ENCODE measurements around the gene PIGP.

The PIGP gene

DNA sequence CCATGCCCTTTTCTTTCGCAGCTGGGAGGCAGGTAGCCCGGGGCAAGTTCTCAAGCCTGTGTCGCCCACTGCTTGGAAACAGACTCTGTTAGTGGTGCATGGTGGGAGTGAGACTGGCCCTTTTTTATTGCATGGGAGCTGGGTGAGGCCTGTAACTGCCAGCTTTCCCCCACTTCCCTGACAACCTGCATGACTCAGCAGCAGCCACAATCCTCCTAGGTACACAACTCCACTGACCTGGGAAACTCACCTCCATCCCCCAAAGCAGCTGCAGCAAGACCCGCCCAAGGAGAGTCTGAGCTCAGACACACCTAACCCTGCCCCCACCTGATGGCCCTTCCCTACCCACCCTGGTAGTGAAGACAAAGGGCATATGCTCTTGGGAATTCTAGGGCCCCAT, 25.8 kb downstream of the PIGP start:
- no peak for DNase-seq (ENCODE audit: extremely low spot score)
- TF ChIP-seq FOXM1 (IDR thresholded peaks at IDR 0.05; ENCODE audit: borderline replicate concordance) = no peak
- TF ChIP-seq HDGF (IDR thresholded peaks at IDR 0.05; ENCODE audit: borderline replicate concordance) = no peak
- no peak for TF ChIP-seq FOXA1 (IDR thresholded peaks at IDR 0.05)
- no peak for TF ChIP-seq FOXK2 (IDR thresholded peaks at IDR 0.05)
- no peak for TF ChIP-seq CTBP1 (IDR thresholded peaks at IDR 0.05; ENCODE audit: borderline replicate concordance)
- TF ChIP-seq SUZ12 (IDR thresholded peaks at IDR 0.05) = no peak
- TF ChIP-seq, protein P1, sequence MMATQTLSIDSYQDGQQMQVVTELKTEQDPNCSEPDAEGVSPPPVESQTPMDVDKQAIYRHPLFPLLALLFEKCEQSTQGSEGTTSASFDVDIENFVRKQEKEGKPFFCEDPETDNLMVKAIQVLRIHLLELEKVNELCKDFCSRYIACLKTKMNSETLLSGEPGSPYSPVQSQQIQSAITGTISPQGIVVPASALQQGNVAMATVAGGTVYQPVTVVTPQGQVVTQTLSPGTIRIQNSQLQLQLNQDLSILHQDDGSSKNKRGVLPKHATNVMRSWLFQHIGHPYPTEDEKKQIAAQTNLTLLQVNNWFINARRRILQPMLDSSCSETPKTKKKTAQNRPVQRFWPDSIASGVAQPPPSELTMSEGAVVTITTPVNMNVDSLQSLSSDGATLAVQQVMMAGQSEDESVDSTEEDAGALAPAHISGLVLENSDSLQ (IDR thresholded peaks at IDR 0.05) = no peak
- TF ChIP-seq L3MBTL2 (conservative IDR thresholded peaks at IDR 0.05) = no peak
- TF ChIP-seq ARNT (IDR thresholded peaks at IDR 0.05) = no peak
- TF ChIP-seq SP1 (IDR thresholded peaks at IDR 0.05) = no peak
- TF ChIP-seq ELF4 (IDR thresholded peaks at IDR 0.05) = no peak
- TF ChIP-seq TARDBP (IDR thresholded peaks at IDR 0.05) = no peak
- TF ChIP-seq NFRKB (IDR thresholded peaks at IDR 0.05) = no peak
- no peak for TF ChIP-seq BHLHE40 (IDR thresholded peaks at IDR 0.05; ENCODE audit: borderline replicate concordance)
- TF ChIP-seq LEF1 (IDR thresholded peaks at IDR 0.05; ENCODE audit: borderline replicate concordance) = no peak
- ChIA-PET CTCF (no interaction called here), POLR2A (no interaction called here)

DNA sequence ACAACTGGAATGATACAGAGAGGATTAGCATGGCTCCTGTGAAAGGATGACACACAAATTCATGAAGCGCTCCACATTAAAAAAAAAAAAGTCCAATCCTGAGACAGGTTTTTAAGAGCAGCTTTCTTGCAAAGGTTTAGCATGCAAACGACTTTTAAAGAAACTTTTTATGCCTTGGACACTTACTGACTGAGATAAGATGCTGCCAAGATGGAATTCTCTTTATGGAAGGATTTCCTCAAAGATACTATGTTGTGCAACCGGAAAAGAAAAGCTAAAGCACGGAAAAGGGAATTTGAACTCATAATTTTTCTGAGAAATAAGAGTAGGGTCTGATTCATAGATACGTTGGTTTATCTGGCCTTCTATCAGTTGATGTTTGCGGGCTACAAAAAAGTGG, 27.3 kb downstream of the PIGP start:
- TF ChIP-seq ELF4 (IDR thresholded peaks at IDR 0.05) (no peak), BHLHE40 (IDR thresholded peaks at IDR 0.05; ENCODE audit: borderline replicate concordance) (no peak), FOXM1 (IDR thresholded peaks at IDR 0.05; ENCODE audit: borderline replicate concordance) (no peak), ZNF384 (IDR thresholded peaks at IDR 0.05) (no peak), NFRKB (IDR thresholded peaks at IDR 0.05) (no peak), HDGF (IDR thresholded peaks at IDR 0.05; ENCODE audit: borderline replicate concordance) (no peak), TARDBP (IDR thresholded peaks at IDR 0.05) (no peak), SP1 (IDR thresholded peaks at IDR 0.05) (no peak), SUZ12 (IDR thresholded peaks at IDR 0.05) (no peak), FOXK2 (IDR thresholded peaks at IDR 0.05) (no peak), CTBP1 (IDR thresholded peaks at IDR 0.05; ENCODE audit: borderline replicate concordance) (no peak), ARNT (IDR thresholded peaks at IDR 0.05) (no peak), FOXA1 (IDR thresholded peaks at IDR 0.05) (no peak), LEF1 (IDR thresholded peaks at IDR 0.05; ENCODE audit: borderline replicate concordance) (no peak), L3MBTL2 (conservative IDR thresholded peaks at IDR 0.05) (no peak)
- TF ChIP-seq, protein P1 (IDR thresholded peaks at IDR 0.05) = no peak
- POLR2A ChIA-PET = no interaction called here
- no peak for DNase-seq (ENCODE audit: extremely low spot score)
- CTCF ChIA-PET = no interaction called here

DNA sequence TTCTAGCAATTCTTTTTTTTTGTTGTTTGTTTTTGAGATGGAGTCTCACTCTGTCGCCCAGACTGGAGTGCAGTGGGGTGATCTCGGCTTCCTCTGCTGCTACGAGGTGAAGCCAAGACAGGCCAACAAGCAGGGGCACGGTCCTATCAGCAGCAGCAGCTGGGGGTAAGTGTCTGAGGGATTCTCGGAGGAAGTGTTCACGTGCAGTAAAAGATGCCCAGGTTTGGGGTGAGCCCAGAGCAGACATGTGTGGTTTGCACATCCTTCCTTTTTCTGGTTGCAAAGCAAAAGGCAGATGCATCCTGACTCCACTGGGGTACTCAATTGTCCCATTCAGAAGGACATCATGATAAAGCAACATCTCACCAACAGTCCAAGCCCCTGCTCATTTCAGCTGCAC, 27.7 kb downstream of the PIGP start:
- POLR2A ChIA-PET = no interaction called here
- TF ChIP-seq SP1 (IDR thresholded peaks at IDR 0.05) (no peak), LEF1 (IDR thresholded peaks at IDR 0.05; ENCODE audit: borderline replicate concordance) (no peak), NFRKB (IDR thresholded peaks at IDR 0.05) (no peak), HDGF (IDR thresholded peaks at IDR 0.05; ENCODE audit: borderline replicate concordance) (no peak), ARNT (IDR thresholded peaks at IDR 0.05) (no peak), FOXM1 (IDR thresholded peaks at IDR 0.05; ENCODE audit: borderline replicate concordance) (no peak), L3MBTL2 (conservative IDR thresholded peaks at IDR 0.05) (no peak), FOXA1 (IDR thresholded peaks at IDR 0.05) (no peak), SUZ12 (IDR thresholded peaks at IDR 0.05) (no peak), FOXK2 (IDR thresholded peaks at IDR 0.05) (no peak), BHLHE40 (IDR thresholded peaks at IDR 0.05; ENCODE audit: borderline replicate concordance) (no peak), CTBP1 (IDR thresholded peaks at IDR 0.05; ENCODE audit: borderline replicate concordance) (no peak), ELF4 (IDR thresholded peaks at IDR 0.05) (no peak), ZNF384 (IDR thresholded peaks at IDR 0.05) (no peak), TARDBP (IDR thresholded peaks at IDR 0.05) (no peak)
- TF ChIP-seq, protein P1 (IDR thresholded peaks at IDR 0.05) = no peak
- CTCF ChIA-PET = no interaction called here
- no peak for DNase-seq (ENCODE audit: extremely low spot score)

DNA sequence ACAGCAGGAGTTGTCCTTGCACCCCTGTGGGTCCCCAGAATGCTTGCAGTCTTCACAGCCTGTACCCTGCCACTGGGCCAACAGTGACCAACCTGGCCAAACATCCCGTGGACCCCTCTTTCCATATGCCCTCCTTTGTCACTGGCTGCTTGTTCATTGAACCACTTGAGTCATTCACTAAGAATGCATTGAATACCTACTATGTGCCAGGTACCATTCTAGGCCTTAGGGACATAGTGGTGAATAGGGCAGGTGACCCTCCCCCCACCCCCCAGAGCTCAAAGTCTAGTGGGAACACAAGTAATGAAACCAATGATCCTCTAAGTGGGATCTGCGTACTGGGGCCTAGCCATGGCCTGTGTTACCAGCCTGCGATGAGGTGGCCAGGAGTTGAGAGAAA, 28.2 kb downstream of the PIGP start:
- CTCF ChIA-PET = no interaction called here
- POLR2A ChIA-PET = no interaction called here
- no peak for TF ChIP-seq FOXK2 (IDR thresholded peaks at IDR 0.05)
- no peak for TF ChIP-seq CTBP1 (IDR thresholded peaks at IDR 0.05; ENCODE audit: borderline replicate concordance)
- no peak for TF ChIP-seq FOXA1 (IDR thresholded peaks at IDR 0.05)
- TF ChIP-seq NFRKB (IDR thresholded peaks at IDR 0.05) = no peak
- TF ChIP-seq ELF4 (IDR thresholded peaks at IDR 0.05) = no peak
- TF ChIP-seq SP1 (IDR thresholded peaks at IDR 0.05) = no peak
- no peak for TF ChIP-seq TARDBP (IDR thresholded peaks at IDR 0.05)
- TF ChIP-seq ARNT (IDR thresholded peaks at IDR 0.05) = no peak
- no peak for TF ChIP-seq HDGF (IDR thresholded peaks at IDR 0.05; ENCODE audit: borderline replicate concordance)
- TF ChIP-seq SUZ12 (IDR thresholded peaks at IDR 0.05) = no peak
- TF ChIP-seq LEF1 (IDR thresholded peaks at IDR 0.05; ENCODE audit: borderline replicate concordance) = no peak
- TF ChIP-seq ZNF384 (IDR thresholded peaks at IDR 0.05) = no peak
- no peak for TF ChIP-seq L3MBTL2 (conservative IDR thresholded peaks at IDR 0.05)
- TF ChIP-seq, protein P1 (IDR thresholded peaks at IDR 0.05) = no peak
- TF ChIP-seq FOXM1 (IDR thresholded peaks at IDR 0.05; ENCODE audit: borderline replicate concordance) = no peak
- TF ChIP-seq BHLHE40 (IDR thresholded peaks at IDR 0.05; ENCODE audit: borderline replicate concordance) = no peak
- DNase-seq (ENCODE audit: extremely low spot score) = no peak

DNA sequence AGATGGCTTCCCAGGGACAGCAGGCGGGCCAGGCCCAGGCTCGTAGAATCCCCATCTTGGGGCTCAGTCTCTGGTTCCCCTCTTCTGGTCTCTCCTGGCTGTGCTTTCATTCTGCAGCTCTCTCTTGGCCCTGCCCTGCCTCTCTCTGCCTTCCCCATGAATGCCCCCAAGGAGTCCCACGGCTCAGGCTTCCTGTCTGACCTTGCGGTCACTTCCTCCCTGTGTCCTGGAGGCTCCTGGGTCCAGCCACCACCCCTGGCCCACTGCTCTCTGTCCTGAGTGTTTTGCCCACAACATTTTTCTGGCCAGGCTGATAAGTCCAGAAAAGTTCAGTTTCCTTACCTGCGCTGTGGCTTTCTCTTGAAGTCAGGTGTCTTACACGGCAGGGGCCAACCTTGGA, 29.1 kb downstream of the PIGP start:
- POLR2A ChIA-PET = no interaction called here
- TF ChIP-seq NFRKB (IDR thresholded peaks at IDR 0.05) (no peak), ZNF384 (IDR thresholded peaks at IDR 0.05) (no peak), LEF1 (IDR thresholded peaks at IDR 0.05; ENCODE audit: borderline replicate concordance) (no peak), HDGF (IDR thresholded peaks at IDR 0.05; ENCODE audit: borderline replicate concordance) (no peak), ARNT (IDR thresholded peaks at IDR 0.05) (no peak), FOXA1 (IDR thresholded peaks at IDR 0.05) (no peak), ELF4 (IDR thresholded peaks at IDR 0.05) (no peak), CTBP1 (IDR thresholded peaks at IDR 0.05; ENCODE audit: borderline replicate concordance) (no peak)
- no peak for DNase-seq (ENCODE audit: extremely low spot score)
- CTCF ChIA-PET = no interaction called here
